Neural progenitor cell (in vitro differentiated cells): Measurements from ENCODE around the gene SF3B6. TPM values are rescaled to one million over a fixed set of nuclear protein-coding genes. Genes with fewer than 3 reads are reported as not detected.

ENCODE experiments used
- DNase-seq: peaks from one replicate; pipeline ENCODE4 v3.0.0-alpha.2; 2016; ENCODE audit warnings: low spot score
- H2AFZ ChIP-seq: fragments of 200-600 bp; sonication (generic); replicated peaks from 2 replicates; pipeline ENCODE4 v1.6.1; 2016; ENCODE audit warnings: antibody characterized with exemption
- H3F3A ChIP-seq: fragments of 200-600 bp; sonication (generic); 2 replicates; pipeline ENCODE4 v1.6.1; 2016; ENCODE audit warnings: antibody characterized with exemption, low read depth
- H3K27ac ChIP-seq: fragments of 200-600 bp; sonication (generic); 2 replicates; pipeline ENCODE4 v1.5.1; 2016; ENCODE audit warnings: mild to moderate bottlenecking
- H3K27me3 ChIP-seq: fragments of 200-600 bp; sonication (generic); 2 replicates; pipeline ENCODE4 v1.6.1; 2016; ENCODE audit warnings: mild to moderate bottlenecking, moderate library complexity
- H3K36me3 ChIP-seq: fragments of 200-600 bp; sonication (generic); 2 replicates; pipeline ENCODE4 v1.5.1; 2016
- H3K4me1 ChIP-seq: fragments of 200-600 bp; sonication (generic); 2 replicates; pipeline ENCODE4 v1.6.1; 2016; ENCODE audit warnings: mixed run types
- H3K4me2 ChIP-seq: fragments of 200-600 bp; sonication (generic); 2 replicates; pipeline ENCODE4 v1.6.1; 2016
- H3K4me3 ChIP-seq: fragments of 200-600 bp; sonication (generic); 2 replicates; pipeline ENCODE4 v1.5.1; 2016
- H3K79me2 ChIP-seq: fragments of 200-600 bp; sonication (generic); 2 replicates; pipeline ENCODE4 v1.6.1; 2016; ENCODE audit warnings: low read depth
- H3K9ac ChIP-seq: fragments of 200-600 bp; sonication (generic); 2 replicates; pipeline ENCODE4 v1.6.1; 2016
- H3K9me3 ChIP-seq: fragments of 200-600 bp; sonication (generic); 2 replicates; pipeline ENCODE4 v1.5.1; 2016; ENCODE audit warnings: low read depth
- H4K20me1 ChIP-seq: fragments of 200-600 bp; sonication (generic); 2 replicates; pipeline ENCODE4 v1.6.1; 2016; ENCODE audit warnings: low read depth
- H3K27ac Mint-ChIP-seq: 3 replicates; pipeline ENCODE4 v1.8.0; 2021; ENCODE audit warnings: mixed read lengths
- H3K27me3 Mint-ChIP-seq: 2 replicates; pipeline ENCODE4 v1.8.0; 2022; ENCODE audit warnings: low read depth, mild to moderate bottlenecking, inconsistent platforms, moderate library complexity, mixed read lengths; ENCODE audit not compliant: insufficient read depth
- H3K36me3 Mint-ChIP-seq: 3 replicates; pipeline ENCODE4 v1.8.0; 2021; ENCODE audit warnings: mixed read lengths
- H3K4me1 Mint-ChIP-seq: 3 replicates; pipeline ENCODE4 v1.8.0; 2021; ENCODE audit warnings: mixed read lengths
- H3K4me3 Mint-ChIP-seq: 3 replicates; pipeline ENCODE4 v1.8.0; 2021; ENCODE audit warnings: mild to moderate bottlenecking, moderate library complexity, mixed read lengths
- H3K9me3 Mint-ChIP-seq: 3 replicates; pipeline ENCODE4 v1.8.0; 2020; ENCODE audit warnings: mixed read lengths
- CTCF ChIP-seq: fragments of 200-600 bp; sonication (generic); IDR thresholded peaks from 2 replicates; pipeline ENCODE4 v1.5.1; 2017; ENCODE audit warnings: antibody characterized with exemption, mild to moderate bottlenecking
- EZH2 ChIP-seq: fragments of 200-600 bp; sonication (generic); IDR thresholded peaks from 2 replicates; pipeline ENCODE4 v1.6.1; 2017; ENCODE audit warnings: antibody characterized with exemption, mild to moderate bottlenecking, moderate library complexity
- EZH2phosphoT487 ChIP-seq: fragments of 200-600 bp; sonication (generic); IDR thresholded peaks from 2 replicates; pipeline ENCODE4 v1.6.1; 2017; ENCODE audit warnings: antibody characterized with exemption
- total RNA-seq: library from RNA; depleted of rRNA; stranded (reverse); fragments of >200 nt; gene quantifications from 2 replicates; pipeline ENCODE4 v1.2.3, GENCODE V29; 2015; ENCODE audit warnings: low replicate concordance

SF3B6 gene
- total RNA-seq, 1 donor from 2014 or later, result 329 TPM

- Histone ChIP-seq H4K20me1 (no peaks in the 10 kb centered on the region), H3K4me1 (no peaks in the 10 kb centered on the region), H3K27me3 (peaks cover 4% of the 10 kb centered on the region), H2AFZ (no peak overlapping the region), H3K4me3 (no peak overlapping the region), H3K9ac (no peak overlapping the region), H3K9me3 (no peaks in the 10 kb centered on the region), H3F3A (peaks cover 26% of the 10 kb centered on the region), H3K4me2 (no peak overlapping the region), H3K27ac (no peak overlapping the region), H3K36me3 (no peaks in the 10 kb centered on the region), H3K79me2 (no peaks in the 10 kb centered on the region)
- H3K36me3 Mint-ChIP-seq, result no peaks in the 10 kb centered on the region
- peaks cover under 1% of the 10 kb centered on the region for H3K27me3 Mint-ChIP-seq
- H3K9me3 Mint-ChIP-seq, result no peaks in the 10 kb centered on the region
- no peak overlapping the region for H3K4me3 Mint-ChIP-seq
- H3K4me1 Mint-ChIP-seq, result no peaks in the 10 kb centered on the region
- no peak for DNase-seq
- TF ChIP-seq EZH2 (no peak), CTCF (no peak), EZH2phosphoT487 (no peak)
- no peak overlapping the region for H3K27ac Mint-ChIP-seq
Observed at GRCh38 chr2:24052951-24053350, 23.2 kb downstream of the SF3B6 start.

- H3K36me3 Mint-ChIP-seq, result no peaks in the 10 kb centered on the region
- H3K9me3 Mint-ChIP-seq, result no peaks in the 10 kb centered on the region
- no peak overlapping the region for H3K4me2 ChIP-seq
- no peaks in the 10 kb centered on the region for H3K36me3 ChIP-seq
- H3K4me3 Mint-ChIP-seq, result no peak overlapping the region
- no peak overlapping the region for H3K4me3 ChIP-seq
- no peaks in the 10 kb centered on the region for H3K9me3 ChIP-seq
- TF ChIP-seq EZH2phosphoT487 (no peak), CTCF (no peak), EZH2 (no peak)
- H4K20me1 ChIP-seq, result no peaks in the 10 kb centered on the region
- H3K4me1 Mint-ChIP-seq, result peaks cover 8% of the 10 kb centered on the region
- H3K9ac ChIP-seq, result no peak overlapping the region
- peaks cover 3% of the 10 kb centered on the region for H3K79me2 ChIP-seq
- peaks cover 4% of the 10 kb centered on the region for H3K4me1 ChIP-seq
- H3K27me3 ChIP-seq, result peaks cover 4% of the 10 kb centered on the region
- H2AFZ ChIP-seq, result no peak overlapping the region
- H3K27ac Mint-ChIP-seq, result no peak overlapping the region
- H3K27me3 Mint-ChIP-seq, result peaks cover 3% of the 10 kb centered on the region
- H3F3A ChIP-seq, result peaks cover 30% of the 10 kb centered on the region
- H3K27ac ChIP-seq, result no peak overlapping the region
- no peak for DNase-seq
Observed at GRCh38 chr2:24051833-24052232, 24.3 kb downstream of the SF3B6 start.

GRCh38 chr2:24050041-24050979 is 25.8 kb downstream of the SF3B6 start:
- H3K27ac Mint-ChIP-seq, result no peak overlapping the region
- peak; percentile 65 for DNase-seq
- no peaks in the 10 kb centered on the region for H3K9me3 ChIP-seq
- peaks cover 3% of the 10 kb centered on the region for H3K27me3 Mint-ChIP-seq
- no peak overlapping the region for H3K27ac ChIP-seq
- peaks cover 4% of the 10 kb centered on the region for H3K27me3 ChIP-seq
- H3K79me2 ChIP-seq, result peaks cover 16% of the 10 kb centered on the region
- H3K9ac ChIP-seq, result peak overlapping the region; percentile 29
- H3K36me3 ChIP-seq, result no peaks in the 10 kb centered on the region
- H3K4me1 ChIP-seq, result peaks cover 9% of the 10 kb centered on the region
- no peak overlapping the region for H3K4me3 Mint-ChIP-seq
- no peaks in the 10 kb centered on the region for H3K36me3 Mint-ChIP-seq
- TF ChIP-seq EZH2, result no peak
- no peak for TF ChIP-seq EZH2phosphoT487
- no peak for TF ChIP-seq CTCF
- H4K20me1 ChIP-seq, result no peaks in the 10 kb centered on the region
- H3K9me3 Mint-ChIP-seq, result no peaks in the 10 kb centered on the region
- H3F3A ChIP-seq, result peaks cover 30% of the 10 kb centered on the region
- H3K4me2 ChIP-seq, result peak overlapping the region; percentile 83
- peak overlapping the region; percentile 69 for H3K4me3 ChIP-seq
- H2AFZ ChIP-seq, result peak overlapping the region; percentile 64
- H3K4me1 Mint-ChIP-seq, result peaks cover 15% of the 10 kb centered on the region
